Pons (tissue), 1 donor: ENCODE results near the gene ACSS3.

Source experiments
- DNase-seq: peaks from one replicate; pipeline ENCODE4 v3.0.0-alpha.2; 2016; ENCODE audit warnings: low spot score

The ACSS3 gene

DNA sequence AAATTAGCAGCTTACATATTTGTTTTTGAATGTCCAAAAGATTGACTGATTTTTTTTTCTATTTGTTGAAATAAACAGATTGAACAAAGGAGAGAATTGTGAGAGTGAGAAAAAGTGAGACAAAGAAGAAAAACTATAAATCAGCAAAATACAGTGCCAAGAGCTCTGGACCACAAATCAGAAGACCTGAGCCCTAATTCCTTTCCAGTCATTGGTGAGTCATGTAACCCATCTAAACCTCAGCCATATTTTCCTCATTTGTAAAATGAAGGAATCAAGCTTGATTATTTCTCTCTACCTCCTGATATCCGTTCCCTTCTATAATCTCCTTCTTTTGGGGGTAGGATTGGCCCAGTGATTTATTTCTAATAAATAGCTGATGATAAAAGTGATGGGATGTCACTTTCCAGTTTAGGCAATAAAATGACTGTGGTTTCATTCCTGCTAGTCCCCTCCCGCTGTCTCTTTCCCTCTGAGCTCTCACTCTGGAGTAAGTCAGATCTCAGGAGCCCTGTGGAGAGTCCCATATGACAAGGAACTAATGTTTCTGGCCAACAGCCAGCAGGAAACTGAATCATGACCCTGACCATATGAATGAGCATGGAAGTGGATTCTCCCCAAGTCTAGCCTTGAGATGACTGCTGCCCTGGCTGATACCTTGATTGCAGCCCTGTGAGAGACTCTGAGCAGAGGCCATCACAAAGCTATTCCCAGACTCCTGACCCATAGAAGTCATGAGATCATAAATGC is 218.9 kb downstream of the ACSS3 start:
- DNase-seq: no peak

DNA sequence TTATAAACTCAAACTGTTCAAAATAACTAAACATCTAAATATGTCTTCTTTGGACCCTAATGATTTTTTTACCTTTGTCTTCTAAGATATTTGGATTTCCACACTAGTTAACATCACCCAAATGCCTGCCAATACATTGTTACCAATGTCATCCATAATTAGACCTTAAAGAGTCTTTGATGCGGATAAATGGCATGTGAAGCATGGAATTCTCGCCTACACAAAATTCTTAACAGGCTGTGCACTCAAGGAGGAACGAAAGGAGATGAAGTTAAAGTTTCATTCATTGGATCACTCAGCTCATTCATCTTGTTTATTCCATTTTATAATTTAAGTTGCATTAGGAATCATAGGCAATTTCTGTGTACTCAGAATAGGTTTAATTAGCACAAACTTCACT is 219.7 kb downstream of the ACSS3 start:
- DNase-seq: no peak

DNA sequence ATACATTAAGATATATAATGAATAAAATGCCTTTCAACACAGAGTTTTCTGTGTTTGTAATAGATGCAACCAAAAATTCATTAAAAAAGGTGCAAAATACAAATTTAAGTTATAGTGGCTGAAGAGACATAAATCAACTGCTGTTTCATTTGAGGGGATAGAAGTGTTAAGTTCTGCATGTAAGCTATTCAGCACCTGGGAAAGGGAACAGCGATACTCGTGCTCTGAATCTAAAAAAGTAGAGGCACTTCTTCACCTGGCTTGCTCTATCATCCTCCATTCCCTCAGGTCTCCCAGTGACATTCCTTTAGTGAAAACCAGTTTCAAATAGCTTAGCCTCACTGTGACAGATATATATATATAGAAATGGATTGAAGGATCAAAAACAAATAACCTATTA is 222.6 kb downstream of the ACSS3 start:
- no peak for DNase-seq

DNA sequence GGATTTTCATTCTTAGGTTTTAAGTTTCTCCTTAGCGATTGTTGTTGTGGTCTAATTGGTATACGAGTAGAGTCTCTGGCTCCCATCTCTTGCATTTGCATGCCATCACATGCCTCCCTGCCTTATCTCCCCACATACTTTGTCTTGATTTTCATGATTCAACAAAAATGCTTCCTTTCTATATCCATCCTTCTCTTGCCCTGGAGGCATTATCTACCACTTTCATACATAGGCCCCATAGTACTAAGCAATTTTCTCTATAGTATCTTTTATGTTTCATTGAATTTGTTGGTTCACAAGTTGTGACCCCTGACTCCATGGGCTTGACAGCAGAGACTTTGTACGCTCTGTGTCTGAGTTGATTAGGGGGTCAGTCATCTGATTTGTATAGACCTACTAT is 226.1 kb downstream of the ACSS3 start:
- DNase-seq: no peak
